Right cardiac atrium (tissue), 5 donors: ENCODE results near the gene LRRC51. TPM values are rescaled to one million over a fixed set of nuclear protein-coding genes. Genes with fewer than 3 reads are reported as not detected.

Source experiments
- ATAC-seq, 2 donors: fragments of 200-7000 bp; cut with Tn5 transposase; one replicate each; pipeline versions ENCODE4 v1.8.0 to v1.9.1; 2020; ENCODE audit warnings: moderate library complexity in 2 of 2, mild to moderate bottlenecking in 1 of 2
- DNase-seq, 3 donors: peaks; one replicate each; pipeline ENCODE4 v3.0.0-alpha.2; 2020
- H3K27ac ChIP-seq: one replicate; pipeline ENCODE4 v1.5.1; 2013; ENCODE audit warnings: mild to moderate bottlenecking, low read length, control low read depth, moderate library complexity
- H3K27me3 ChIP-seq: one replicate; pipeline ENCODE4 v1.6.1; 2013; ENCODE audit not compliant: control insufficient read depth, insufficient read depth
- H3K4me1 ChIP-seq: one replicate; pipeline ENCODE4 v1.6.1; 2013; ENCODE audit warnings: low read length; ENCODE audit not compliant: control insufficient read depth, insufficient read depth
- H3K4me3 ChIP-seq: one replicate; pipeline ENCODE4 v1.5.1; 2013; ENCODE audit warnings: low read length, control low read depth
- H3K9me3 ChIP-seq: one replicate; pipeline ENCODE4 v1.6.1; 2013; ENCODE audit warnings: low read length; ENCODE audit not compliant: control insufficient read depth
- WGBS: extraction: QIAGEN DNeasy Blood & Tissue Kit; methylation state at CpG from one replicate; pipeline ENCODE4 v1.1.7; 2013; 5-methylcytosine and 5-hydroxymethylcytosine counted together
- intact Hi-C, 4 donors: fragments of 100-400 bp; cut with DNase I; formaldehyde crosslinking; loops; one replicate each; pipeline versions ENCODE4 v1.11.0 to v1.14.0; 2022 to 2023
- polyA plus RNA-seq: library from polyadenylated mRNA; stranded (reverse); fragments of 200-250 nt; gene quantifications from one replicate; pipeline ENCODE4 v1.2.3, GENCODE V29; 2013
- total RNA-seq, 4 donors: library from RNA; stranded (reverse); fragmentation: NEBNext Ultra II Directional; extraction: Animal tissue kit (Norgen Biotek cat#: 25700); gene quantifications; one replicate each; pipeline ENCODE4 v1.2.1, GENCODE V29; 2021
- donor health status: healthy with polysubstance abuse.
- donor health status: DM: no; HTN: yes; CAD: no.
- donor health status: DM: no; HTN: no; CAD: no.
- donor health status: DM: no; HTN: yes; CAD: no; lungs with severe emphysema.
- donor health status: DM: yes; HTN: yes; CAD: no.

The LRRC51 gene
- total and polyA plus RNA-seq, 5 donors: 3.8 to 5.5 (median 4.5) TPM

GRCh38 chr11:72042064-72042745 lies 38.4 kb upstream of the LRRC51 start:
- peak overlapping the region; percentile 91 for H3K27ac ChIP-seq
- H3K4me1 ChIP-seq: peaks cover 11% of the 10 kb centered on the region
- no peak for ATAC-seq
- DNase-seq: no peak
- H3K4me3 ChIP-seq: peak overlapping the region; percentile 59
- intact Hi-C loops: loop anchor here in 2 of 4 donors (5.0 kb wide), 2 partner anchors 35 to 40 kb away; partner anchors contain the start of genes LRRC51 (in 1 of the 2) and NUMA1 (in 1 of the 2)
- no peaks in the 10 kb centered on the region for H3K27me3 ChIP-seq
- 24% methylated on average over 5 of the region's 5 CpGs for WGBS
- H3K9me3 ChIP-seq: no peaks in the 10 kb centered on the region

- intact Hi-C loops: no loop called here
- ATAC-seq (no peak), DNase-seq (peak; percentile 31 to 63 (median 61))
- Histone ChIP-seq H3K27ac (no peak overlapping the region), H3K4me1 (peaks cover 5% of the 10 kb centered on the region), H3K4me3 (no peak overlapping the region), H3K9me3 (no peaks in the 10 kb centered on the region), H3K27me3 (no peaks in the 10 kb centered on the region)
- WGBS: 70% methylated on average over 5 of the region's 5 CpGs
These were observed 34.8 kb upstream of the LRRC51 start for GRCh38 chr11:72045849-72046248.

- ATAC-seq (peak; percentile 46 to 80), DNase-seq (no peak)
- H3K27me3 ChIP-seq: no peaks in the 10 kb centered on the region
- peak overlapping the region; percentile 1 for H3K27ac ChIP-seq
- WGBS: 82% methylated on average over 3 of the region's 3 CpGs
- H3K4me1 ChIP-seq: peaks cover 5% of the 10 kb centered on the region
- intact Hi-C loops: no loop called here
- H3K9me3 ChIP-seq: no peaks in the 10 kb centered on the region
- H3K4me3 ChIP-seq: no peak overlapping the region
These were observed 31.7 kb upstream of the LRRC51 start for GRCh38 chr11:72048766-72049460.

GRCh38 chr11:72058416-72059034 lies 22.1 kb upstream of the LRRC51 start:
- Histone ChIP-seq H3K27me3 (no peaks in the 10 kb centered on the region), H3K4me3 (no peak overlapping the region), H3K27ac (no peak overlapping the region), H3K9me3 (no peaks in the 10 kb centered on the region), H3K4me1 (no peaks in the 10 kb centered on the region)
- intact Hi-C loops: no loop called here
- WGBS: 64% methylated on average over 3 of the region's 3 CpGs
- DNase-seq (no peak), ATAC-seq (no peak)

GRCh38 chr11:72061739-72062396 lies 18.8 kb upstream of the LRRC51 start:
- ATAC-seq: no peak
- H3K4me3 ChIP-seq: no peak overlapping the region
- H3K27ac ChIP-seq: no peak overlapping the region
- intact Hi-C loops: no loop called here
- no peaks in the 10 kb centered on the region for H3K4me1 ChIP-seq
- H3K27me3 ChIP-seq: no peaks in the 10 kb centered on the region
- H3K9me3 ChIP-seq: no peaks in the 10 kb centered on the region
- DNase-seq: no peak
- 83% methylated on average over 5 of the region's 5 CpGs for WGBS

- Histone ChIP-seq H3K9me3 (no peaks in the 10 kb centered on the region), H3K27ac (peak overlapping the region; percentile 36), H3K4me1 (peaks cover 3% of the 10 kb centered on the region), H3K4me3 (no peak overlapping the region), H3K27me3 (no peaks in the 10 kb centered on the region)
- intact Hi-C loops: no loop called here
- DNase-seq (no peak), ATAC-seq (no peak)
These were observed 13.8 kb upstream of the LRRC51 start for GRCh38 chr11:72066855-72067254.

- Histone ChIP-seq H3K4me1 (peaks cover 3% of the 10 kb centered on the region), H3K27ac (peak overlapping the region; percentile 36), H3K9me3 (no peaks in the 10 kb centered on the region), H3K27me3 (no peaks in the 10 kb centered on the region), H3K4me3 (no peak overlapping the region)
- no peak for ATAC-seq
- intact Hi-C loops: no loop called here
- no peak for DNase-seq
These were observed 13.4 kb upstream of the LRRC51 start for GRCh38 chr11:72067266-72067665.

GRCh38 chr11:72067676-72068075 lies 13.0 kb upstream of the LRRC51 start:
- ATAC-seq (no peak), DNase-seq (no peak)
- H3K4me3 ChIP-seq: no peak overlapping the region
- no peak overlapping the region for H3K27ac ChIP-seq
- no peaks in the 10 kb centered on the region for H3K27me3 ChIP-seq
- intact Hi-C loops: no loop called here
- peaks cover 3% of the 10 kb centered on the region for H3K4me1 ChIP-seq
- no peaks in the 10 kb centered on the region for H3K9me3 ChIP-seq

GRCh38 chr11:72069200-72069599 lies 11.4 kb upstream of the LRRC51 start:
- no peaks in the 10 kb centered on the region for H3K9me3 ChIP-seq
- DNase-seq: no peak
- H3K27ac ChIP-seq: peak overlapping the region; percentile 84
- ATAC-seq: peak in 1 of 2 donors; percentile 11
- intact Hi-C loops: no loop called here
- no peaks in the 10 kb centered on the region for H3K27me3 ChIP-seq
- peaks cover 5% of the 10 kb centered on the region for H3K4me1 ChIP-seq
- H3K4me3 ChIP-seq: no peak overlapping the region

- peak; percentile 90 to 93 (median 91) for DNase-seq
- no peak overlapping the region for H3K4me3 ChIP-seq
- ATAC-seq: peak; percentile 97 to 98
- peak overlapping the region; percentile 84 for H3K27ac ChIP-seq
- intact Hi-C loops: no loop called here
- no peaks in the 10 kb centered on the region for H3K27me3 ChIP-seq
- H3K4me1 ChIP-seq: peaks cover 5% of the 10 kb centered on the region
- WGBS: 15% methylated on average over 2 of the region's 2 CpGs
- no peaks in the 10 kb centered on the region for H3K9me3 ChIP-seq
These were observed 10.8 kb upstream of the LRRC51 start for GRCh38 chr11:72069787-72070251.

GRCh38 chr11:72070491-72070890 lies 10.2 kb upstream of the LRRC51 start:
- H3K9me3 ChIP-seq: no peaks in the 10 kb centered on the region
- 94% methylated on average over 7 of the region's 7 CpGs for WGBS
- no peak overlapping the region for H3K4me3 ChIP-seq
- DNase-seq (no peak), ATAC-seq (no peak)
- H3K4me1 ChIP-seq: peaks cover 5% of the 10 kb centered on the region
- intact Hi-C loops: no loop called here
- H3K27ac ChIP-seq: peak overlapping the region; percentile 54
- H3K27me3 ChIP-seq: no peaks in the 10 kb centered on the region
